Head of caudate nucleus (tissue), 42 donors: ENCODE data around the gene SORL1.
"Not testable (repeated sequence)": the region's sequence is repeated elsewhere in the genome, so short reads cannot be mapped to it uniquely, and the experiment has no call there.

Experiments used
- DNase-seq, 42 donors: peaks; one replicate each; pipeline versions ENCODE4 v3.0.0 to v3.0.0-alpha.2; 2020 to 2021; ENCODE audit warnings: mixed read lengths in 7 of 42
- intact Hi-C: fragments of 100-400 bp; cut with DNase I; formaldehyde crosslinking; loops from one replicate; pipeline ENCODE4 v1.15.0; 2022

The SORL1 gene

DNA sequence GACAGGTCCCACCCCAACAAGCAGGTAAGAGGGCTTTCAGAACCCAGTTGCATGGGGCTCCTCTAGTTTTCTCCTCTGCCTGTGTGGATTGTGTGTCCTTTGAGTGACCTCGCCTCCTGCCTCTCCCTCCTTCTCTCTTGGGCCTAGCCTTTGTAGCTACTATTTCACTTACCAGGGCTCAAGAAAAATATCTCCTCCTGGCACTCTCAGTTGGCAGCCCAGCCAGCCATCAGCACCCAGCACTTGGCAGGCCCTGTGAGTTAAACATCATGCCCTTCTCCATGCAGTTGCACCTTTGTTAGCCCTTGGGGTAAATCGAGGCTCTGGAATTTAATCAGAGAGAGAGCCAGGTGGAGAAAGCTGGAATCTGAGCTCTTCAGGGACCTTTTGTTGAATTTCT, 36.1 kb downstream of the SORL1 start:
- intact Hi-C loops: no loop called here
- DNase-seq: peak in 4 of 42 donors; percentile 22 to 42 (median 37)

DNA sequence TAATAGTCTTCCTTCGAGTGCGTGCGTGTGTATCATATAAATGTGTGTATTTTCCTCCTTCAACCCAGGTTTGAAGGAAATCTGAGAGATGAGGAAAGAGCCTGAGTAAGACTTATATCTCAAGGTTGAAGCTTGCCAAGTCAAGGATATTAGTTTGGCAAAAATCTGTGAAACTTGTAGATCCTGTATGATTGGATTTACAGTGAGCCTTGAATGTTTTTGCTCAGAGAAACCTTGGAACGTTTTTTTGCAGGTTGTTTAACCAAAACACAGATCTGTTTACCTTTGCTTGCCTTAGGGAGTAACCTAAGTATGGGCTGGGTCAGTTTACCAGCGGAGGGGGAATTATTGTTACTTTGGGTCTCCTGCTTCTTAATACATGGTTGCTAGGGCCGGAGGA, 36.5 kb downstream of the SORL1 start:
- intact Hi-C loops: no loop called here
- DNase-seq: no peak

DNA sequence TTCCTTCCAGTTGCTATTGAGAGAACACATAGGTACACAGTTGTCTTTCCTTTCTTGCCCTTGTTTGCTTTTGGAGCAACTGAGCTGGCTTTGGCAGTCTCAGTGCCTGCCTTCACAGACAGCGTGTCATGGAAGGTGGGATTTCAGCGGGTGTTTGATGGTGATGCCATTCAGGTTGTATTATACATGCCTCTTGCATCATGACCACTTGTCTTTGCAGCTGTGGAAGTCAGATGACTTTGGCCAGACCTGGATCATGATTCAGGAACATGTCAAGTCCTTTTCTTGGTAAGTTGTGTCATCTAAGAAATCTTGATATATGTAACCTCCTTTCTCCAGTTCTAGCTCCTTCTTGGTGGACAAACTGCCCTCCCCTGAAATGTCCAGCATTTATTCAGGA, 37.7 kb downstream of the SORL1 start:
- intact Hi-C loops: no loop called here
- DNase-seq: no peak

DNA sequence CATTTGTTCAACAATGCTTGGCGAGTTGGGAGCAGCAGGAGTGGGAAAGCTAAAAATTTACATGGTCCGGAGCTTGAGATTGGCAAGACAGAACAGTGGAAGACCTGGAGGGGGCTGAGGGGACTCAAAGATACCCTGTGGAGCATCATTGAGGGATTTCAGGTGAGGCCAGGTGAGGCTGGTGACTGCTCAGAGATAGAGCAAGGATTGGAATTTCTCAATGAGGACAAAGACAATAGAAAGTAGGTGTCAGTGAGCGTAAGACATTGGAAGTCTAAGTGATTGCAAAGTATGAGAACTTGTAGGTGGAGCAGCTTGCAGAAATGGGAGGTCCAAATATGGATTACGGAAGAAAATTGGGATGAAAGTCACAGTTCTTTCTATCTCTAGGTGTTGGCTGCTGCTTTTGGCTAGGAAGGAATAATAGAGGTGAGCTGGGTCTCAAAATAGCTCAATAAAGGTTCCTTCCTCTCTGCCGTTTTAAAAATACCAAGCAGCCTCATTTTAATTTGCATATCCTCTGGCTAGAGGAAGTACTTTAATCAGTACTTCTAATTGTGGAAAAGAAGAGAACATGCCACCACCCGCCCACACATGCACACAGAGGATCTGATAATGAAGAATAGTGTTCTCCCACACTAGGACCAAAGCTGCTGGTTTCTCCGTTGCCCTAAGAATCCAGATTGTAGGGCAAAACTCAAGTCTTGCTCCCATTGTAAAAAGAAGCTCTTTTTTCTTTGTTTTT, 42.4 kb downstream of the SORL1 start:
- intact Hi-C loops: no loop called here
- DNase-seq: peak in 23 of 42 donors; percentile 22 to 72 (median 47)

DNA sequence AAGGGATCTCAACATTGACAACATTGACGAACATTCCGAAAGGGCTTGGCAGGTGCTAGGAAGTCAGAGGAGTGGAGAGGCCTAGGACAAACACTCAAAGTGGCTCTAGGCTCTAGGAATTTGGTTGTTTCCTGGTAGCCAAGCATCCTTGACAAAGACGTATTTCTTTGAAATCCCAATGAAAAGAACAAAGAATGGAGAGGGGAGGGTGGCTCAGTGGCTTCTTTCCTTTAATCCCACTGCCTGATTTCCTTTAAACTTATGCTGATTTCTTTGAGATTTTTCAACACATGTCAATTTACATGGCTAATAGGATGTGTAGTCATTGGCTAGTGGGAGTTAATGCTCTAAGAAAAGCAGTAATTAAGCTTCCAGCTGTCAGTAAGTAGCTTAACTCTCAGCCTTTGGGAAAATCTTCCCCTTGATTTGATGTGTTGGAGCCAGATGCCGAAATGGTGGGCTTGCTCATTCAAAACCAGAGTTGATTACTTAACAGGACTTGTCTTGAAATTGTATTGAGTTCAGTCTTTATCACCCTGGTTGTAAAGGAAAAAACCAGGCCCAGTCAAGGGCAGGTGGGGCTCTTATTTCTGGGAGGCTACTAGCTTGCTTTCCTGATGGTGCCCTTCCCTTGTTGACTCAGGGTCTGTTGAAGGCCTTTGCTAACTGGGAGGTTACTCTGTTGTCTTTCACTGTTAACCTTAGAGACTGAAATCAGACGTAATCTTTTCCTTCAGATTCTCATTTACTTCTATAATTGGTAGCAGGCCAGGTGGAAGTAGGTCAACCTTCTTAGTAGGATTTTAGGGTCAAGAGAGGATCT, 45.3 kb downstream of the SORL1 start:
- DNase-seq: no peak
- intact Hi-C loops: no loop called here

DNA sequence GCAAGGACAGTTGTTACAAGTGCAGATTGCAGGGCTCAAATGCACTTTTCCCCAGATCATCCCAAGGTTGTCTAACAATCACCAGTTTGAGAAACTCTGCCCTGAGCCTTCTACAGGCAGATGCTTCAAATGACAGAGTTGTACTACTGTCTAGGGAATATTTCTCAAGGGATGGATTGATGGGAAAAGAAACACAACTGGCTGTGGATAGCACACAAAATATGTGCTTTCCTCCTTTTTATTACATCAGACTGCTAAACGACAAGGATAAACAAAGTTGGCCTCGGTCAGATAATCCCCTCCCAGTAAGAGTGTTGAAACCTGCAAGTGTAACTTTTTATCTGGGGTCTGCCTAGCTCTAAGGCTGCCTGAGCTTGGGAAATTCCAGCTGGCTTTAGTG, 47.3 kb downstream of the SORL1 start:
- intact Hi-C loops: no loop called here

DNA sequence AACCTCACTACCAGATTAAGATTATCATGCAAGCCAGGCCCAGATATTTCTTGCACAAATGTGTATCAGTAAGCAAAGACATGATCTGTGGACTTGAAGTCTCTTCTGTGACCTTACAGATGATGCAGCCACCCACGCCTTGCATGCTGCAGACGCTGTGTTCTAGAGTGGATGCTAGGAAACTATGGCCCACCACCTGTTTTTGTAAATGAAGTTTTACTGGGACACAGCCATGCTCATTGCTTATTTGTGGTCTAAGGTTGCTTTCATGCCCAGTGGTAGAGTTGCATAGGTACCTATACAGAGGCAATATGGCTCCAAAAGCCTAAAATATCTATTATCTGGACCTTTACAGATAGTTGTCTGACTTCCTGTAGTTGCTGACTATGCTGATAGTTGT, 48.2 kb downstream of the SORL1 start:
- intact Hi-C loops: no loop called here

More for the DNA sequence above, 47.3 kb downstream of the SORL1 start:
- DNase-seq: no peak

DNA sequence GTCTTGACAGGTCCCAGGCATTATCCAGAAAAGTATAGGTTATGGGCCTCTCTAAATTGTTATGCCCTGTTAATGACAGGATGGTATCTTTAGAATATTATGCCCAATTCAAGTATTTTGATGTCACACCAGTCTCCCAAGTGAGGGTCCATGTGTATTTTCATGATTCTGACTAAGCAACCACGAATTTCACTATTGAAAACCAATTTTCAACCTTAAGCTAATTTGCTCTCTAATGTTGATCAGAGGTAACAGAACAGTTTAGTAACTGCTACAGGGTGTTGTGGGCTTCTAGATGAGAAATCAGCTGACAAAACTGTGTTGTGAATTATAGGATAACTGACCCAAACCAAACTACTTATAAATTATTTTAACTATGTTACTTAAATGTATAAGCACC, 48.6 kb downstream of the SORL1 start:
- intact Hi-C loops: no loop called here
- no peak for DNase-seq

More for the DNA sequence above, 48.2 kb downstream of the SORL1 start:
- no peak for DNase-seq

DNA sequence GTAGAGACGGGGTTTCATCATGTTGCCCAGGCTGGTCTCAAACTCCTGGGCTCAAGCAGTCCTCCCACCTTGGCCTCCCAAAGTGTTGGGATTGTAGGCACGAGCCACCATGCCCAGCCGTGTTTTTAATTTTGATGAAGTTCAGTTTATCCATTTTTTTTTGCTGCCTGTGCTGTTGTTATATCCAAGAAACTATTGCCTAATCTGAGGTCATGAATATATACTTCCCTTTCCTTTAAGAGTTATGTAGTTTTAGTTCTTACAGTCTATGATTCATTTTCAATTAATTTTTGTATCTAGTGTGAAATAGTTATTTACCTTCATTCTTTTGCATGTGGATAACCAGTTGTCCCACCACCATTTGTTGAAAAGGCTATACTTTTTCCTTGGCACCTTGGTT, 50.9 kb downstream of the SORL1 start:
- no peak for DNase-seq
- intact Hi-C loops: no loop called here

DNA sequence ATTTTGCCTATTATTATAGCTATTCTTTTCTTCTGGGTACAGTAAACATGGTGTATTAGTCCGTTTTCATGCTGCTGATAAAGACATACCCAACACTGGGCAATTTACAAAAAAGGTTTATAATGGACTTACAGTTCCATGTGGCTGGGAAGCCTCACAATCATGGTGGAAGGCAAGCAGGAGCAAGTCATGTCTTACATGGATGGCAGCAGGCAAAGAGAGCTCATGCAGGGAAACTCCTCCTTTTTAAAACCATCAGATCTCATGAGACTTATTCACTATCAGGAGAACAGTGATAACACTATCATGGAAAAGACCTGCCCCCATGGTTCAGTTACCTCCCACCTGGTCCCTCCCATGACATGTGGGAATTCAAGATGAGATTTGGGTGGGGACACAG, 54.1 kb downstream of the SORL1 start:
- intact Hi-C loops, DNase-seq: not testable (repeated sequence)

DNA sequence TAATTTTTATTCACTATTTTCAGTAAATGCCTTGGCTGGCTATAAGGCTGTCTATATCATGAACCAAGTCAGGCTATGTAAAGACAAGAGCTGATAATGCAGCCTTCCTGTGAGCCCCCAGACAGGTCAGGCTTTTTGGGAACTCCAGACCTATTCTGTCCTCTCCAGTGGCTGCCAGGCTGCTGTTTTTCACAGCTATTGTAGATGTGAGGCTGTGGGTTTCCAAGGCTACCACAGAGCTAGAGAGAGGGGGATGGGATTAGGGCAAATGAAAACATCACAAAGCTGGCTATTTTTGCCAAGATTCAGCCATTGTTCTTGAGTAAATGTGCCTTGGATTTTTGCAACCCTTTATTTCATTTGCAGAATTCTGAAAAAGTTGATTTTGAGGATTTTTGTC, 56.3 kb downstream of the SORL1 start:
- DNase-seq: peak in 11 of 42 donors; percentile 10 to 62 (median 39)
- intact Hi-C loops: no loop called here

DNA sequence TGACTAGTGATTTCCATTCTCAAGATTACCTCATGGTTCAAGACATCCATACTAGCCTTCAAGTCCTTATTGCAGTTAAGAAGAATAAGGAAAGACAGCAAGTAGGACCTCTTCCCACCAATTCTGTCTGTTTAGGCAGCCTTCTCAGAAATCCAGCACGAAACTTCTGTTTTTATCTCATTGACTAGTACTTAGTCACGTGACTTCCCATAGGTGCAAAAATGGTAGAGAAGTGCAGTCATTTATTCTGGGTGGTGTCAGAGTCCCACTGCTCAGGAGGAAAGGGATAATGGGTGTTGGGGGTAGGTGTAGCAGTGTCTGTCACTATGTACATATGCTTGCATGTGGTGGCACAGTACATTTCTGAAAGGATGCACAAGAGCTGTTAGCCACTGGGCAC, 58.3 kb downstream of the SORL1 start:
- intact Hi-C loops: loop anchor here (10.0 kb wide), 1 partner anchor 56 kb away; the partner anchor contains the start of genes SORL1 and SORL1-AS1
- no peak for DNase-seq

DNA sequence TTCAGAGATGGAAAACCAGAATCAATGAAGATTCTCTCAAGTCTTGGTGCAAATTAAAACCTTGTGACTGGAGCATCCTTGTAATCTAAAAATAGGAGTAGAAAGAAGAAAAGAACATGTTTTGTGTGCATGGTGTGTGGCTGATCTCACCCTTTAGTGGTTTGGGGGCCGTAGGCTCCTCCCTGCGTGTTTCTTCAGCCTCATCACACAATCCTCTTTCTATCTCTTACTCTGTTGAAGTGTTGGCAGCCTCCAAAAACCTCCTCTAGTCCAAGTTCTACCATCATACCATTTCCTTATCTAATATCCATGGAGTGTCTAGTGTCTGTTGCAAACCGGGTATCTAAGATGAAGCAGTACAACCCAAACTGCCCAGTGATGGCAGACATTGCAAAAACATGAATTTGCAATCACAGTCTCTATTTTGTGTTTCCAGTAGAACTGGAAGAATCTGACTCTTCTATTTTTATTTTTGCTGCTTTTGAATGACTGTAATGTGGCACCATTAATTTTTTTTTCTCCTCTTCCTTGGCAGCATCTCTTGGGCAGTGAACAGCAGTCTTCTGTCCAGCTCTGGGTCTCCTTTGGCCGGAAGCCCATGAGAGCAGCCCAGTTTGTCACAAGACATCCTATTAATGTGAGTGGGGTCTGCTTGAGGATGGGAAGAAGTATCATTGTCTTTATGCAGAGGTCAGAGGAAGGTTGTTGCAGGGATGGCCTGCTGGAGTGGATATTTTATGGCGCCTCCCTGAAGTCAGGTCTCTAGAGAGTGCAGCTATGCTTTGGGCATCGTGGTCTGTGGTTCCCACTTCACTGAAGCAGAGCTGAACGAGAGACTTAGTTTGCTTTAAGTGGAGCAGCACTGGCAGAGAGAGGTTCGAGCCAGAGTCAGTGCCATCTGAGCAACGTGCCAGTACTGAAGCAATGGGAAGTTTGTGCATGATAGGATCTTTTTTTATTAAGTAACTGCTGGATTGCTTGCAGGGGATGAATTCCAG, 60.7 kb downstream of the SORL1 start:
- DNase-seq: peak in 11 of 42 donors; percentile 28 to 63 (median 37)
- intact Hi-C loops: loop anchor here (10.0 kb wide), 1 partner anchor 58 kb away; the partner anchor contains the start of genes SORL1 and SORL1-AS1

DNA sequence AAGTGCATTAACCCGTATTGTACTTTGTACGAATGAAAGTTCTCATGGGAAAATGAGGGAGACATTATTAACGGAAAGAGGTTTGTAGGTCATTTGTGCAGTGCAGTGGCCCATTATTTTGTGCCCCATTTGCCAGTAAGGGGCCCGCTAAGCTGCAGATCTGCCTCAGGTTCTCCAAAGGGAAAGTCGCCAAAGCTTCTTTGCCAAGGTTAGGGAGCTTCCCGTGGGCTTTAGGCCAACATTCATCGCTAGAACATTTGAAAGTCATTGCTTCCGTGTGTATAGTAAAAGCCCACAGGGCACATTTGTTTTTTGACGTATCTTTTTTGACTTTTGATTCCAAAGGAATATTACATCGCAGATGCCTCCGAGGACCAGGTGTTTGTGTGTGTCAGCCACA, 61.7 kb downstream of the SORL1 start:
- intact Hi-C loops: loop anchor here (10.0 kb wide), 1 partner anchor 59 kb away; the partner anchor contains the start of genes SORL1 and SORL1-AS1
- DNase-seq: no peak

DNA sequence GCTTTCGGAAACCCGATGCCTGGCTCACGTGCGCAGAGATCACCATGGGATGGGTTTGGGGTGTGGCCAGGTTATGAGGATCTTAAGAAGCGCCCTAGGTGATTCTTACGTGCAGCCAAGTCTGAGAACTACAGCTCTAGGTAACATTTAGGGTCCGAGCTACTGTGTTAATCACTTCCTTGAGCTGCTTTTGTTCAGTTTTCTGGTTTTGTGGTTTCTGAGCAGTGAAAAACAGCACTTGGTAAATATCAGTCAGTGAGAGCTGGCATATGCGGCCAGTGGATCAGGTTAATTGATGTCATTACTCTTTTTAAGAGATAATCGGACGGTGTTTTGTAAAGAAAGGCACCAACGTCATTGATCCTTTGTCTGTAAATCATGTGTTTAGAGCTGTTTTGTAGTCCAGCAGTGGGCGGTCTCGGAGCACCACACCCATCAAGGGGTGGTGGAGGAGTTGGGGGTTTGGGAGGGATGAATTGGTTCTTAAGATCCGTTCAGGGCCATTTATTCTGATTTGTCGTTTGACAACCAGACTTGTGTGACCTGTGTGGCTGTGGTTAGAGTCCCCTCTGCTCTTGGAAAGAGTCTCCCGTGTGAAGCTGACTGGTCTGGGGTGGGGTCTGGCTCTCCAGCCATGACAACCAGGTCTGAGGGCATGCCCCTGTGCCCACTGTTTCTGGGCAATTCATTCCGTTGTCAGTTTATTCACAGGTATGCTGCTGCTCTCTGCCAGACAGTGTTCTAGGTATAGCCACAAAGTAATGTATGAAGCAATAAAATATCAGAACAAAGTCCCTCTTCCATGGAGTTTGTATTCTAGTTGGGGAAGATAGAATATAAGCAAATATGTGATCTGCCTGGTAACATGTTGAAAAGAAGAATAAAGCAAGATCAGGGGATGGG, 62.6 kb downstream of the SORL1 start:
- no peak for DNase-seq
- intact Hi-C loops: loop anchor here (10.0 kb wide), 1 partner anchor 60 kb away; the partner anchor contains the start of genes SORL1 and SORL1-AS1

DNA sequence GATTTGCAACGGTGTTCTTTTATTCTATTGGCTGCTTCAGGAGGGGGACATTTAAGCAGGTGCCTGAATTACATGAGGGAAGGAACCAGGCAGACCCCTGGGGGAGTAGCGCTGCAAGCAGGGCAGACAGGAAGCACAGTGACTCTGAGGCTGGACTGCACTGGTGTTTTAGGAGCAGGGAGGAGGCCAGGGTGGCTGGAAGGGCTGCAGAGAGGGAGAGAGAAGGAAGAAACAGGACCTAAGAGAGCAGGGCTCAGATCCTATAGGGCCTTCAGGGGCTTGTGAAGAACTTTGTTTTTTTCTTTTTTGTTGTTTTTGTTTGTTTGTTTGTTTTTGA, 63.2 kb downstream of the SORL1 start:
- intact Hi-C loops: loop anchor here (10.0 kb wide), 1 partner anchor 61 kb away; the partner anchor contains the start of genes SORL1 and SORL1-AS1
- no peak for DNase-seq

DNA sequence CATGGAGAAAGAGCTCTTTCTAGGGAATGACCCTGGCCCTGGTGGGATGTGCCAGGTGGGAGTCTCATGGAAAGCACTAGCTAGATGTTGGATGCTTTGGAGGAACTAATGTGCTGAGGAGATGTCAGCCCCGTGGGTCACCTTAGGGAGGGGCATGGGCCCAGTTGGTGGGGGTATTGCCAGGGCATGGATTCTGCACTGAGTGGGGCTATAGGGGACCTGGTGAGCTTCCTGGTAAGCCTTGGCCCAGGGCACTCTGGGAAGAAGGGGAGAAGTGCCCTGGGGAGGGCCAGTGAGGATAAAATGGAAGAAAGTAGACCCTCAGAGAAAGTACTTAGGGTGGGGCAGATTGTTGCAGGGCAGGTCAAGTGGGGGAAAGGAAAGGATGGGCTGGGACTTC, 65.9 kb downstream of the SORL1 start:
- intact Hi-C loops: loop anchor here (10.0 kb wide), 1 partner anchor 63 kb away; the partner anchor contains the start of genes SORL1 and SORL1-AS1
- no peak for DNase-seq
